ENCODE data around the gene ETV3L. TPM values are rescaled to one million over a fixed set of nuclear protein-coding genes. Genes with fewer than 3 reads are reported as not detected.

The ETV3L gene
- total and polyA plus RNA-seq, 2 of the 8 experiments (the other 6 are each of a cell fraction or from before 2014, with no cell fraction given) = 0.17 to 0.26 TPM

GRCh38 chr1:157141212-157141855 is 41.7 kb upstream of the ETV3L start:
- Histone ChIP-seq H2BK120ac (replicated peaks; ENCODE audit: low read depth, low read length) (no peak overlapping the region), H2BK12ac (ENCODE audit: low read depth, low read length) (peak overlapping the region; percentile 10; the same call in 1 of the 2 replicates), H2AFZ (ENCODE audit: low read length) (no peak overlapping the region), H4K91ac (replicated peaks; ENCODE audit: insufficient read length, low read length) (no peak overlapping the region), H2BK15ac (ENCODE audit: low read length) (no peak overlapping the region), H3K79me2 (ENCODE audit: control insufficient read depth in 1 of 2, insufficient read depth in 2 of 2, low read length in 2 of 2) (peaks cover 7 to 16% of the 10 kb centered on the region in 2 experiments; a peak in 3 of 4 replicates), H3K56ac (replicated peaks; ENCODE audit: insufficient read length, low read depth, low read length) (no peak overlapping the region), H3K27ac (ENCODE audit: low read depth, low read length) (no peak overlapping the region), H3K23ac (ENCODE audit: insufficient read length) (no peak overlapping the region), H4K8ac (ENCODE audit: extremely low read depth, insufficient read depth, low read length) (no peak overlapping the region), H2AK5ac (ENCODE audit: low read depth, low read length) (no peak overlapping the region), H2BK5ac (ENCODE audit: low read depth, low read length) (no peak overlapping the region), H3K4me2 (ENCODE audit: insufficient read depth in 1 of 2, low read depth in 2 of 2, low read length in 2 of 2) (no peak overlapping the region), H3K18ac (ENCODE audit: extremely low read depth, low read length) (no peak overlapping the region), H4K5ac (ENCODE audit: insufficient read length, low read depth, low read length) (no peak overlapping the region), H3K4ac (replicated peaks; ENCODE audit: insufficient read length, low read depth, low read length) (no peak overlapping the region), H3K14ac (ENCODE audit: insufficient read length) (no peak overlapping the region), H3K4me3 (ENCODE audit: extremely low read depth in 1 of 4, insufficient read depth in 2 of 4, low read depth in 3 of 4, low read length in 4 of 4) (no peak overlapping the region), H3K4me1 (replicated peaks in 1 of 4; ENCODE audit: control insufficient read depth in 3 of 4, insufficient read depth in 4 of 4, low read length in 3 of 4) (peaks cover 2 to 16% (median 7%) of the 10 kb centered on the region in 4 experiments; a peak in 4 of 7 replicates), H3K79me1 (ENCODE audit: low read depth, low read length) (peaks cover 3% of the 10 kb centered on the region; the same call in 1 of the 2 replicates), H3K9ac (replicated peaks in 1 of 4; ENCODE audit: extremely low read depth in 1 of 4, low read depth in 3 of 4, low read length in 3 of 4) (no peak overlapping the region), H3K23me2 (ENCODE audit: low read depth, low read length) (peaks cover 10% of the 10 kb centered on the region; the same call in 1 of the 2 replicates), H3K36me3 (ENCODE audit: control insufficient read depth in 2 of 4, insufficient read depth in 4 of 4, low read length in 3 of 4) (no peaks in the 10 kb centered on the region), H3K9me3 (ENCODE audit: insufficient read depth in 2 of 2, low read depth in 1 of 2, low read length in 1 of 2) (no peaks in the 10 kb centered on the region), H2BK20ac (ENCODE audit: low read length) (no peak overlapping the region; the same call in 1 of the 2 replicates), H3K27me3 (replicated peaks in 1 of 4; ENCODE audit: control insufficient read depth in 3 of 4, extremely low read depth in 1 of 4, insufficient read depth in 3 of 4, low read length in 3 of 4) (peaks cover 0 to 1% (median 0%) of the 10 kb centered on the region in 4 experiments; a peak in 1 of 7 replicates), H4K20me1 (replicated peaks in 1 of 2; ENCODE audit: control insufficient read depth in 1 of 2, insufficient read depth in 2 of 2, low read length in 2 of 2) (peaks cover 8 to 10% of the 10 kb centered on the region in 2 experiments)
- WGBS, 2 experiments (ENCODE audit: extremely low coverage in 1 of 2, insufficient coverage in 1 of 2, insufficient read length in 1 of 2, insufficient replicate concordance in 2 of 2, low coverage in 1 of 2, low lambda C conversion rate in 2 of 2, missing lambda C conversion rate in 1 of 2) = 82% methylated on average over 4 of the region's 4 CpGs; no CpG with 5 or more reads in 1 of the 2 experiments
- DNase-seq (ENCODE audit: low read depth in 1 of 2, low spot score in 2 of 2) (no peak), FAIRE-seq (no peak)
- CTCF ChIA-PET (ENCODE audit: partially characterized antibody) = interaction anchor here (0.9 to 16.2 kb wide), 7 partner anchors 13 to 239 kb away, joined by 3 to 187 read pairs (median 4); no protein-coding TSS in a partner anchor
- POLR2A ChIA-PET (ENCODE audit: partially characterized antibody) = interaction anchor here (1.2 to 10.5 kb wide), 4 partner anchors 9 to 38 kb away, joined by 3 to 70 read pairs (median 4); no protein-coding TSS in a partner anchor
- TF ChIP-seq KDM1A (IDR thresholded peaks at IDR 0.05; ENCODE audit: borderline replicate concordance, low read length) (no peak), POLR2AphosphoS5 (IDR thresholded peaks at IDR 0.05; ENCODE audit: low read depth, low read length) (no peak), RAD21 (IDR thresholded peaks at IDR 0.05 in 1 of 2, conservative IDR thresholded peaks at IDR 0.05 in 1 of 2; ENCODE audit: low read depth in 2 of 2, low read length in 2 of 2) (no peak), SRF (IDR thresholded peaks at IDR 0.05; ENCODE audit: low read depth, low read length) (no peak), CHD2 (IDR thresholded peaks at IDR 0.05; ENCODE audit: low read length) (no peak), SP1 (IDR thresholded peaks at IDR 0.05; ENCODE audit: low read depth, low read length) (no peak), CBX8 (IDR thresholded peaks at IDR 0.05; ENCODE audit: borderline replicate concordance, low read depth, low read length) (no peak), HDAC6 (IDR thresholded peaks at IDR 0.05; ENCODE audit: low read depth, low read length) (no peak), BACH1 (IDR thresholded peaks at IDR 0.05; ENCODE audit: low read length) (no peak), EZH2 (IDR thresholded peaks at IDR 0.05; ENCODE audit: low read depth, low read length, severe bottlenecking) (no peak), CHD1 (IDR thresholded peaks at IDR 0.05; ENCODE audit: low read depth, low read length) (no peak)
- TF ChIP-seq, protein P1, sequence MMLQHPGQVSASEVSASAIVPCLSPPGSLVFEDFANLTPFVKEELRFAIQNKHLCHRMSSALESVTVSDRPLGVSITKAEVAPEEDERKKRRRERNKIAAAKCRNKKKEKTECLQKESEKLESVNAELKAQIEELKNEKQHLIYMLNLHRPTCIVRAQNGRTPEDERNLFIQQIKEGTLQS (IDR thresholded peaks at IDR 0.05; ENCODE audit: insufficient read depth, low read depth, low read length) = no peak
